Esophagus squamous epithelium (tissue), 4 donors: ENCODE measurements around the gene RAB40A.

Experiments used
- POLR2A ChIP-seq, 4 donors: fragments of 450-650 bp; IDR thresholded peaks; one replicate each; pipeline ENCODE4 v1.6.1; 2017; ENCODE audit warnings: antibody characterized with exemption in 4 of 4, mild to moderate bottlenecking in 4 of 4, moderate library complexity in 3 of 4
- TF ChIP-seq, protein P1 (sequence below), 6 experiments: fragments of 450-650 bp in 4 of 6; fragments of 200-600 bp in 2 of 6; sonication (generic) in 2 of 6; IDR thresholded peaks; one replicate each; pipeline ENCODE4 v1.5.1; 2016 to 2019; ENCODE audit warnings: antibody characterized with exemption in 6 of 6, mild to moderate bottlenecking in 4 of 6, moderate library complexity in 4 of 6

DNA sequence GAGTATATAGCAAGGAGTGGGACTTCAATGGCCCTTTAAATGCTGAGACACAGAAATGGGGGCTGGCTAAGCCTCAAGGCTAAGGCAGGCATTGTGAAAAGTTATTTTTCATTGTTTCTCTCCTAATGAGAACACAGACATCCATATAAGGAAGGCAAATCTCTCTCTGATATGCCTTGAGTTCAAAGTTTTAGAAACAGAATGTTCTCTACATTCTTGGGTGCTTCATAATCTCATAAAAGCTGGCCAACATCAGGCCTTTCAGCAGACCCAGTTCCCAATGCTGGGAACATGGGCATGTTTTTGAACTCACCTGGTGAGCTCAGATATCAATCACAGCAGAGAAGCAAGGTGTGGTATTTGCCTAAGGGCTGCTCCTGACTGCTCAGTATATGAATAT lies 19.4 kb upstream of the RAB40A start:
- TF ChIP-seq, protein P1, sequence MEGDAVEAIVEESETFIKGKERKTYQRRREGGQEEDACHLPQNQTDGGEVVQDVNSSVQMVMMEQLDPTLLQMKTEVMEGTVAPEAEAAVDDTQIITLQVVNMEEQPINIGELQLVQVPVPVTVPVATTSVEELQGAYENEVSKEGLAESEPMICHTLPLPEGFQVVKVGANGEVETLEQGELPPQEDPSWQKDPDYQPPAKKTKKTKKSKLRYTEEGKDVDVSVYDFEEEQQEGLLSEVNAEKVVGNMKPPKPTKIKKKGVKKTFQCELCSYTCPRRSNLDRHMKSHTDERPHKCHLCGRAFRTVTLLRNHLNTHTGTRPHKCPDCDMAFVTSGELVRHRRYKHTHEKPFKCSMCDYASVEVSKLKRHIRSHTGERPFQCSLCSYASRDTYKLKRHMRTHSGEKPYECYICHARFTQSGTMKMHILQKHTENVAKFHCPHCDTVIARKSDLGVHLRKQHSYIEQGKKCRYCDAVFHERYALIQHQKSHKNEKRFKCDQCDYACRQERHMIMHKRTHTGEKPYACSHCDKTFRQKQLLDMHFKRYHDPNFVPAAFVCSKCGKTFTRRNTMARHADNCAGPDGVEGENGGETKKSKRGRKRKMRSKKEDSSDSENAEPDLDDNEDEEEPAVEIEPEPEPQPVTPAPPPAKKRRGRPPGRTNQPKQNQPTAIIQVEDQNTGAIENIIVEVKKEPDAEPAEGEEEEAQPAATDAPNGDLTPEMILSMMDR (IDR thresholded peaks at IDR 0.05), result no peak
- no peak for TF ChIP-seq POLR2A (IDR thresholded peaks at IDR 0.05)
